GM12801 (cell line): Measurements from ENCODE around the gene TMEM92.

Source experiments
- CTCF ChIP-seq: IDR thresholded peaks from one replicate; pipeline ENCODE4 v1.5.1; 2011; ENCODE audit warnings: control low read depth; ENCODE audit not compliant: insufficient read length; ENCODE audit errors: extremely low read depth

Gene TMEM92

GRCh38 chr17:50280801-50281441 is 6.7 kb downstream of the TMEM92 start:
- no peak for TF ChIP-seq CTCF

GRCh38 chr17:50281739-50282401 is 7.6 kb downstream of the TMEM92 start:
- no peak for TF ChIP-seq CTCF

GRCh38 chr17:50283246-50283645 is 9.0 kb downstream of the TMEM92 start:
- TF ChIP-seq CTCF, result no peak

- TF ChIP-seq CTCF, result no peak
Observed at GRCh38 chr17:50283714-50284113, 9.4 kb downstream of the TMEM92 start.

- TF ChIP-seq CTCF, result no peak
Observed at GRCh38 chr17:50285941-50286340, 11.7 kb downstream of the TMEM92 start.

- no peak for TF ChIP-seq CTCF
Observed at GRCh38 chr17:50288306-50288705, 14.0 kb downstream of the TMEM92 start.

- no peak for TF ChIP-seq CTCF
Observed at GRCh38 chr17:50289278-50289677, 15.0 kb downstream of the TMEM92 start.
